Panc1 (cell line): ENCODE results near the gene P4HA3. TPM values are rescaled to one million over a fixed set of nuclear protein-coding genes. Genes with fewer than 3 reads are reported as not detected.

Experiments
- ATAC-seq: fragments of 200-7000 bp; cut with Tn5 transposase; 2 replicates; pipeline ENCODE4 v1.9.1; 2020; ENCODE audit warnings: mild to moderate bottlenecking, moderate library complexity
- BruUV-seq: library from RNA; stranded (reverse); fragments of 400-500 nt; replicated peaks from 2 replicates; lab custom pipeline; 2021; lab: Mats Ljungman, UMichigan
- CTCF ChIA-PET: fragments of 300-600 bp; sonication (Branson Sonifier 250); formaldehyde crosslinking; loops from one replicate; lab custom pipeline; 2022; ENCODE audit warnings: antibody characterized with exemption; lab: Charles Lee
- POLR2A ChIA-PET: fragments of 300-600 bp; sonication (Branson Sonifier 250); formaldehyde crosslinking; loops from one replicate; lab custom pipeline; 2022; ENCODE audit warnings: antibody characterized with exemption; lab: Charles Lee
- DNase-seq: peaks from one replicate; pipeline ENCODE4 v3.0.0-alpha.2; 2010; ENCODE audit warnings: low read depth, low spot score
- H3K27ac ChIP-seq: 2 replicates; pipeline ENCODE4 v1.5.1; 2011; ENCODE audit warnings: mild to moderate bottlenecking, low read length, inconsistent platforms
- H3K27me3 ChIP-seq: fragments of 200-500 bp; sonication (Bioruptor generic); 2 replicates; pipeline ENCODE4 v1.6.0; 2014; ENCODE audit warnings: low read length, inconsistent platforms; ENCODE audit not compliant: control insufficient read depth, insufficient read depth
- H3K36me3 ChIP-seq: fragments of 200-500 bp; sonication (Bioruptor generic); 2 replicates; pipeline ENCODE4 v1.5.1; 2014; ENCODE audit warnings: inconsistent platforms, mild to moderate bottlenecking, low read length, moderate library complexity; ENCODE audit not compliant: control insufficient read depth, insufficient read depth
- H3K4me1 ChIP-seq: 2 replicates; pipeline ENCODE4 v1.5.1; 2011; ENCODE audit warnings: inconsistent platforms, mild to moderate bottlenecking, low read length, moderate library complexity; ENCODE audit not compliant: control insufficient read depth, insufficient read depth
- H3K4me3 ChIP-seq, 2 experiments: 2 replicates each; pipeline ENCODE4 v1.5.1; 2011 to 2012; ENCODE audit warnings: low read depth in 2 of 2, low read length in 2 of 2, mild to moderate bottlenecking in 2 of 2, inconsistent platforms in 1 of 2, moderate library complexity in 1 of 2
- H3K9me3 ChIP-seq: fragments of 200-500 bp; sonication (Bioruptor generic); 2 replicates; pipeline ENCODE4 v1.5.1; 2014; ENCODE audit warnings: low read depth, mild to moderate bottlenecking, inconsistent platforms, low read length, moderate library complexity; ENCODE audit not compliant: control insufficient read depth, insufficient read depth
- POLR2AphosphoS5 ChIP-seq: IDR thresholded peaks from 2 replicates; pipeline ENCODE4 v1.6.1; 2012; ENCODE audit warnings: mild to moderate bottlenecking, low read depth, low read length, moderate library complexity
- SIN3A ChIP-seq: IDR thresholded peaks from 2 replicates; pipeline ENCODE4 v1.6.1; 2012; ENCODE audit warnings: low read depth, mild to moderate bottlenecking, low read length, moderate library complexity, borderline replicate concordance; ENCODE audit not compliant: insufficient read depth
- TCF7L2 ChIP-seq: IDR thresholded peaks from 2 replicates; pipeline ENCODE4 v1.6.1; 2011; ENCODE audit warnings: mild to moderate bottlenecking, low read depth, low read length, inconsistent platforms
- in situ Hi-C: cut with HindIII; loops from 2 replicates; pipeline ENCODE4 v1.10.0; 2016; ENCODE audit warnings: low sequenced_read_pairs, low pct_unique_long_range_greater_than_20kb
- intact Hi-C: fragments of 100-400 bp; cut with micrococcal nuclease; formaldehyde crosslinking; loops from one replicate; pipeline ENCODE4 v1.10.0; 2022; ENCODE audit not compliant: unreplicated experiment
- total RNA-seq: library from RNA; stranded (reverse); gene quantifications from one replicate; pipeline ENCODE4 v1.2.1, GENCODE V29; 2021; ENCODE audit not compliant: unreplicated experiment
- TF ChIP-seq, protein P1 (sequence below), 2 experiments: IDR thresholded peaks; 2 replicates each; pipeline ENCODE4 v1.6.1; 2011 to 2012; ENCODE audit warnings: low read depth in 2 of 2, control low read depth in 1 of 2, low read length in 1 of 2, mild to moderate bottlenecking in 1 of 2, moderate library complexity in 1 of 2; ENCODE audit not compliant: insufficient read depth in 1 of 2
- TF ChIP-seq, protein P2 (sequence below): fragments of 450-650 bp; IDR thresholded peaks from 2 replicates; pipeline ENCODE4 v1.5.1; 2017; ENCODE audit warnings: mild to moderate bottlenecking

P4HA3 gene
- total RNA-seq, 1 experiment from 2014 or later = 1.3 TPM

DNA sequence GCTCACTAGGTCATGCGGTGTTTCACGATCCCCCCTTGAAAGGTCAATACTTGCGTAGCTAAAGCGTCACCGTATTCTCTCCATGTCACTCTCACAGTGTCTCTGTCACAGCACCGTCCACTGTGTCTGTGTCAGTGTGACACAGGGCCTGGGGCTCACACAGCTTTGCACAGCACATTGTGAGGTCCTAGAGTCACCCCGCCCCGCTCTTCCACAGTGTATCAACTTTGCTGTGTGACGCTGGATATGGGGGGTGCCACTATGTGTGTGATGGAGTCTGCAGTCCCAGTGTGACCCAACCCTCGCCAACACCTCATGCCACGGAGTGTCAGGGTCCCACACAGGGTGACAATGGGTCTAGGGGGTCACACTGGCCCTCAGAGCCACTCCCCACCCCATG, 583 bp downstream of the P4HA3 start:
- ChIA-PET POLR2A (no interaction called here), CTCF (no interaction called here)
- ATAC-seq (peak; percentile 25; the same call in 1 of the 2 replicates), DNase-seq (no peak)
- Histone ChIP-seq H3K4me3 (peak overlapping the region; percentile 50 to 55), H3K27me3 (peaks cover 12% of the 10 kb centered on the region; the same call in 1 of the 2 replicates), H3K27ac (no peak overlapping the region), H3K4me1 (peaks cover 2% of the 10 kb centered on the region; the same call in 1 of the 2 replicates), H3K9me3 (no peaks in the 10 kb centered on the region; the same call in 1 of the 2 replicates), H3K36me3 (no peaks in the 10 kb centered on the region)
- in situ Hi-C loops (no loop called here), intact Hi-C loops (no loop called here)
- TF ChIP-seq POLR2AphosphoS5 (no peak), SIN3A (no peak), TCF7L2 (no peak)
- TF ChIP-seq, protein P1, sequence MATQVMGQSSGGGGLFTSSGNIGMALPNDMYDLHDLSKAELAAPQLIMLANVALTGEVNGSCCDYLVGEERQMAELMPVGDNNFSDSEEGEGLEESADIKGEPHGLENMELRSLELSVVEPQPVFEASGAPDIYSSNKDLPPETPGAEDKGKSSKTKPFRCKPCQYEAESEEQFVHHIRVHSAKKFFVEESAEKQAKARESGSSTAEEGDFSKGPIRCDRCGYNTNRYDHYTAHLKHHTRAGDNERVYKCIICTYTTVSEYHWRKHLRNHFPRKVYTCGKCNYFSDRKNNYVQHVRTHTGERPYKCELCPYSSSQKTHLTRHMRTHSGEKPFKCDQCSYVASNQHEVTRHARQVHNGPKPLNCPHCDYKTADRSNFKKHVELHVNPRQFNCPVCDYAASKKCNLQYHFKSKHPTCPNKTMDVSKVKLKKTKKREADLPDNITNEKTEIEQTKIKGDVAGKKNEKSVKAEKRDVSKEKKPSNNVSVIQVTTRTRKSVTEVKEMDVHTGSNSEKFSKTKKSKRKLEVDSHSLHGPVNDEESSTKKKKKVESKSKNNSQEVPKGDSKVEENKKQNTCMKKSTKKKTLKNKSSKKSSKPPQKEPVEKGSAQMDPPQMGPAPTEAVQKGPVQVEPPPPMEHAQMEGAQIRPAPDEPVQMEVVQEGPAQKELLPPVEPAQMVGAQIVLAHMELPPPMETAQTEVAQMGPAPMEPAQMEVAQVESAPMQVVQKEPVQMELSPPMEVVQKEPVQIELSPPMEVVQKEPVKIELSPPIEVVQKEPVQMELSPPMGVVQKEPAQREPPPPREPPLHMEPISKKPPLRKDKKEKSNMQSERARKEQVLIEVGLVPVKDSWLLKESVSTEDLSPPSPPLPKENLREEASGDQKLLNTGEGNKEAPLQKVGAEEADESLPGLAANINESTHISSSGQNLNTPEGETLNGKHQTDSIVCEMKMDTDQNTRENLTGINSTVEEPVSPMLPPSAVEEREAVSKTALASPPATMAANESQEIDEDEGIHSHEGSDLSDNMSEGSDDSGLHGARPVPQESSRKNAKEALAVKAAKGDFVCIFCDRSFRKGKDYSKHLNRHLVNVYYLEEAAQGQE (IDR thresholded peaks at IDR 0.05; ENCODE audit: insufficient read depth in 1 of 2, low read depth in 2 of 2, low read length in 1 of 2) = no peak
- TF ChIP-seq, protein P2, sequence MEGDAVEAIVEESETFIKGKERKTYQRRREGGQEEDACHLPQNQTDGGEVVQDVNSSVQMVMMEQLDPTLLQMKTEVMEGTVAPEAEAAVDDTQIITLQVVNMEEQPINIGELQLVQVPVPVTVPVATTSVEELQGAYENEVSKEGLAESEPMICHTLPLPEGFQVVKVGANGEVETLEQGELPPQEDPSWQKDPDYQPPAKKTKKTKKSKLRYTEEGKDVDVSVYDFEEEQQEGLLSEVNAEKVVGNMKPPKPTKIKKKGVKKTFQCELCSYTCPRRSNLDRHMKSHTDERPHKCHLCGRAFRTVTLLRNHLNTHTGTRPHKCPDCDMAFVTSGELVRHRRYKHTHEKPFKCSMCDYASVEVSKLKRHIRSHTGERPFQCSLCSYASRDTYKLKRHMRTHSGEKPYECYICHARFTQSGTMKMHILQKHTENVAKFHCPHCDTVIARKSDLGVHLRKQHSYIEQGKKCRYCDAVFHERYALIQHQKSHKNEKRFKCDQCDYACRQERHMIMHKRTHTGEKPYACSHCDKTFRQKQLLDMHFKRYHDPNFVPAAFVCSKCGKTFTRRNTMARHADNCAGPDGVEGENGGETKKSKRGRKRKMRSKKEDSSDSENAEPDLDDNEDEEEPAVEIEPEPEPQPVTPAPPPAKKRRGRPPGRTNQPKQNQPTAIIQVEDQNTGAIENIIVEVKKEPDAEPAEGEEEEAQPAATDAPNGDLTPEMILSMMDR = no peak
- no TSS peak for BruUV-seq

DNA sequence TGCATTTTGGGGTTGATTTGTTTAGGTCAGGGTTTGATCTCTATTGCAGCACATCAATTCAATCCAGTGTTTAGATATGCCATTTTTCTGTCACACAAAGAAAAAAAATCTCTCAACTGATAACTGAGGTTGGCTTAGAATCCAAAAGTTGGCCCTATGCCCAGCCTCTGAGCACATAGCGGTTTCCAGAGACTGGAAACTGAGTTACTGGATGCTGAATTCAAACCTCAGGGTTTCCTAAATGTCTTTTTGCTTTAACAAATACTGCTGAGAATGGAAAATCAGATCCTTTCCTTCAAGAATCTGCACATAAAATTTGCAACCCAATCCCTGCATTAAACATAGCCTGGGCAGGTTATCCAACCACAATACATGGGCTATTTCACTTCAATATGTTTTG, 4.0 kb downstream of the P4HA3 start:
- CTCF ChIA-PET = no interaction called here

DNA sequence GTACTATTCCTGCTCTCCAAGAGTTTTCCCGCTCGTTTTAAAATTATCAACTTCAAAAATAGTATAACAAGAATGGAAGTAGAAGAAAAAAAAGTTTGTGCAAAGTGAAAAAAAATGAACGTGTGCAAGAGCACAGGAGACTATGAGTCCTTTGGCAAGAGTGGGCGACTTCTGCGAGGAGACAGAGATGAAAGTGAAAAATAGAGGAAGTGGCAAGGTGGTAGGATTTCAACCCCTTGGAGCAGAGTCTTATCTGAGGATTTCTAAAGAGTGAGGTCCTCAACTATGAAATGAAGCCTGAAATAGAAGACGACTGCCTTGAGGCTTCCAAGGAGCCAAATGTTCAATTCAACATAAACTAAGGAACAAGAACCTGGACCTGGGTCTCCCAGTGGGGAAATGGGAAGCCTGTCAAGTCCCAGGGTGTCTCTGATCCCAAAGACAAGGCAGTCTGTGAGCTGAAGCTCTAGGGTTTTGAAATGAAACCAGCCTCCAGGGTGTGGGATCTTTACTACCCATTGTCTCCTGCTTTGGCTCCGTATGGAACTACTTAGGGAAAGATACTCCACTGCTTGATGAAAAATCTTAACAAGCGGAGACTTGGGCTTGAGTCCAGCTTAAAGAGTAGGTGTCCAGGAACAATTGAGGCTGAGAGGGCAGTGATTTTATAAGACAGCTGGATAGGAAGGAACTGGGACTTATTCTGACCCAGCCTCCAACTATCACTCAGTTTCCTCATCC, 4.8 kb downstream of the P4HA3 start:
- CTCF ChIA-PET = no interaction called here
- intact Hi-C loops = no loop called here
- BruUV-seq = no TSS peak
- H3K27ac ChIP-seq = no peak overlapping the region
- H3K27me3 ChIP-seq = peaks cover 9% of the 10 kb centered on the region; the same call in 1 of the 2 replicates
- peaks cover 2% of the 10 kb centered on the region; the same call in 1 of the 2 replicates for H3K4me1 ChIP-seq
- POLR2A ChIA-PET = no interaction called here
- DNase-seq (no peak), ATAC-seq (no peak)
- no peaks in the 10 kb centered on the region for H3K9me3 ChIP-seq
- TF ChIP-seq, protein P1 (IDR thresholded peaks at IDR 0.05; ENCODE audit: insufficient read depth in 1 of 2, low read depth in 2 of 2, low read length in 1 of 2) = no peak
- TF ChIP-seq POLR2AphosphoS5 (no peak), SIN3A (no peak), TCF7L2 (no peak)
- TF ChIP-seq, protein P2 = no peak
- H3K4me3 ChIP-seq = no peak overlapping the region
- H3K36me3 ChIP-seq = no peaks in the 10 kb centered on the region
- in situ Hi-C loops = no loop called here

More for the DNA sequence above, 4.0 kb downstream of the P4HA3 start:
- intact Hi-C loops = no loop called here
- Histone ChIP-seq H3K27me3 (peaks cover 12% of the 10 kb centered on the region; the same call in 1 of the 2 replicates), H3K4me1 (peaks cover 2% of the 10 kb centered on the region; the same call in 1 of the 2 replicates), H3K27ac (no peak overlapping the region), H3K4me3 (no peak overlapping the region), H3K36me3 (no peaks in the 10 kb centered on the region), H3K9me3 (no peaks in the 10 kb centered on the region)
- no peak for TF ChIP-seq POLR2AphosphoS5
- POLR2A ChIA-PET = no interaction called here
- no TSS peak for BruUV-seq
- DNase-seq = no peak
- in situ Hi-C loops = no loop called here
- ATAC-seq = no peak
